Stimulated activated CD8-positive, alpha-beta memory T cell treated with anti-CD3 and anti-CD28 coated beads, Interleukin-15, amount 100 ng/mL, for 1 hour (primary cell): Measurements from ENCODE around the gene ZMYND10.
A peak's percentile ranks its signal among the peaks of the same experiment; 100 is the strongest.

Experiments
- DNase-seq: peaks from one replicate; pipeline ENCODE4 v3.0.0-alpha.2; 2020; ENCODE audit warnings: low read depth

Gene ZMYND10

GRCh38 chr3:50345008-50345407, 524 bp downstream of the ZMYND10 start:
- no peak for DNase-seq

GRCh38 chr3:50342813-50343633, 2.5 kb downstream of the ZMYND10 start:
- no peak for DNase-seq

GRCh38 chr3:50341996-50342650, 3.4 kb downstream of the ZMYND10 start:
- DNase-seq, result no peak

- no peak for DNase-seq
Measured at GRCh38 chr3:50341537-50341936, 4.0 kb downstream of the ZMYND10 start.

- DNase-seq, result no peak
Measured at GRCh38 chr3:50340448-50341329, 4.8 kb downstream of the ZMYND10 start, which contains the start of gene RASSF1. Gene RASSF1 (minus strand): TSS chr3:50340836. CDS start chr3:50340805, 31 bp downstream.

GRCh38 chr3:50340147-50340447, 5.4 kb downstream of the ZMYND10 start:
- no peak for DNase-seq

GRCh38 chr3:50339485-50340146, 5.9 kb downstream of the ZMYND10 start:
- no peak for DNase-seq

GRCh38 chr3:50338965-50339364, 6.6 kb downstream of the ZMYND10 start:
- no peak for DNase-seq

- DNase-seq, result peak; percentile 81
Measured at GRCh38 chr3:50337175-50337861, 8.2 kb downstream of the ZMYND10 start.

GRCh38 chr3:50336452-50337174, 8.9 kb downstream of the ZMYND10 start:
- no peak for DNase-seq

GRCh38 chr3:50334339-50335075, 11.0 kb downstream of the ZMYND10 start:
- no peak for DNase-seq

GRCh38 chr3:50333744-50334328, 11.7 kb downstream of the ZMYND10 start:
- no peak for DNase-seq

- no peak for DNase-seq
Measured at GRCh38 chr3:50331364-50331907, 14.1 kb downstream of the ZMYND10 start.

GRCh38 chr3:50330330-50330729, 15.2 kb downstream of the ZMYND10 start:
- DNase-seq, result no peak

GRCh38 chr3:50327943-50328691, 17.4 kb downstream of the ZMYND10 start, which contains the start of gene TUSC2:
Gene TUSC2 (minus strand): TSS chr3:50328223. CDS start chr3:50328099, 124 bp downstream.
- peak; percentile 91 for DNase-seq

- no peak for DNase-seq
Measured at GRCh38 chr3:50327129-50327528, 18.4 kb downstream of the ZMYND10 start.

GRCh38 chr3:50326182-50326541, 19.4 kb downstream of the ZMYND10 start:
- no peak for DNase-seq

GRCh38 chr3:50325497-50326181, 19.9 kb downstream of the ZMYND10 start:
- no peak for DNase-seq
